ENCODE measurements around the gene MANEA.
"Not testable (repeated sequence)": the region's sequence is repeated elsewhere in the genome, so short reads cannot be mapped to it uniquely, and the experiment has no call there.

Gene MANEA, protein sequence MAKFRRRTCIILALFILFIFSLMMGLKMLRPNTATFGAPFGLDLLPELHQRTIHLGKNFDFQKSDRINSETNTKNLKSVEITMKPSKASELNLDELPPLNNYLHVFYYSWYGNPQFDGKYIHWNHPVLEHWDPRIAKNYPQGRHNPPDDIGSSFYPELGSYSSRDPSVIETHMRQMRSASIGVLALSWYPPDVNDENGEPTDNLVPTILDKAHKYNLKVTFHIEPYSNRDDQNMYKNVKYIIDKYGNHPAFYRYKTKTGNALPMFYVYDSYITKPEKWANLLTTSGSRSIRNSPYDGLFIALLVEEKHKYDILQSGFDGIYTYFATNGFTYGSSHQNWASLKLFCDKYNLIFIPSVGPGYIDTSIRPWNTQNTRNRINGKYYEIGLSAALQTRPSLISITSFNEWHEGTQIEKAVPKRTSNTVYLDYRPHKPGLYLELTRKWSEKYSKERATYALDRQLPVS

DNA sequence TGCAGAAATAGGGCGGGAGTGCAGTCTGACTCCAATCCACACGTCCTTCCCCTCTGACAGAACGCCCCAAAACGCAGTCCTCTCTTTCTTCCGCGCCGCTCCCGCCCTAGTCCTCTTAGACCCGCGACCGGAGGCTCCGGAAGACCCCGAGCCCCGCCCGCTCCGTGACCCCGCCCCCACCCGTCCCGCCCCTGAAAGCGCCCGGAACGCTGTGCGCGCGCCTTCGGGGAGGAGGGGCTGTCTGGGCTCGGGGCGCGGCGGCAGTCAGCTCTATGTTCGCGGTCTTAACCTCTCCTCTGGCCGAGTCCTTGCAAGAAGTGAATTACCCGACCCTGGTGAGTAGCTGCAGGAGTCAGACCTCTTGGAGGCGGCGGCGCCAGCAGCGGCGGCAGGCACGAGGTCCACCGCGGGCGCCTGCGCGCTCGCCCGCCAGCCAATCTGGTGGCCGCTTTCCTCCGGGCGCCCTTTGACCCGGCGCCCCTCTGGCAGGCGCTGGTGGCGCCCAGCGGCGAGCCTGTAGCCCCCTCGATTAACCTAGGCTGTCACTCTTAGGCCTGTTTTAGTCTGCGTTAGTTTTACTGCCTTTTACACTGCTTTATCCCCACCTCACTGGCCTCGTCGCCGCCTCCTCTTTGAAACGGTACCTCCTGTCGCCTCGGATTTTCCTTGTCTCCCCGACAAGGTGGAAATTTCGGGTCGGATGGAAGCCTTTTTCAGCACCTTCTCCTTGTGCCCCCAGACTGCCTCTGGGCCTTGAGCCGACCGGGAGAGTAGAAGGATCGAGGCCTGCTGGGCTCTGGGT, at the start of gene MANEA:
Gene MANEA (plus strand): TSS at position 232 of the 802 bp plus-strand sequence. CDS start 8,905 bp downstream, outside the sequence.
- DNase-seq (ENCODE audit: low read depth, low spot score) = peak; percentile 64

DNA sequence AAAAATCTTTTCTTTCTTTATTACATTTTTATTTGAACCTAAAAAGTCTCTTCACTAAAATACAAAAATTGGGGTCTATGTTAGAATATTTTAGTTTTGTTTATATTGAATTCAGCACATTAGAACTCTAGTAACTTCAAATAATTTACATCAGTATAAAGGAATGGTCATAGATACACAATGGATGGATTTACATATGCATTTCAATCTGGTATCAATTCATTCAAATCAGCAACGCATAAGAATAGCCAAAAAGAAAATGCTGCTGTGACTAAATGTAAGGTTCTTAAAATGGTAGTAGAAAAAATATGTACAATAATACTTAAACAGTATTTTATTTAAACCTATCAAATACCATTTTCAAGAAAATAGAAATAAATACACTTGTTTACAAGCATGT, 47.6 kb upstream of the MANEA start:
- no peak for DNase-seq (ENCODE audit: low read depth, low spot score)

DNA sequence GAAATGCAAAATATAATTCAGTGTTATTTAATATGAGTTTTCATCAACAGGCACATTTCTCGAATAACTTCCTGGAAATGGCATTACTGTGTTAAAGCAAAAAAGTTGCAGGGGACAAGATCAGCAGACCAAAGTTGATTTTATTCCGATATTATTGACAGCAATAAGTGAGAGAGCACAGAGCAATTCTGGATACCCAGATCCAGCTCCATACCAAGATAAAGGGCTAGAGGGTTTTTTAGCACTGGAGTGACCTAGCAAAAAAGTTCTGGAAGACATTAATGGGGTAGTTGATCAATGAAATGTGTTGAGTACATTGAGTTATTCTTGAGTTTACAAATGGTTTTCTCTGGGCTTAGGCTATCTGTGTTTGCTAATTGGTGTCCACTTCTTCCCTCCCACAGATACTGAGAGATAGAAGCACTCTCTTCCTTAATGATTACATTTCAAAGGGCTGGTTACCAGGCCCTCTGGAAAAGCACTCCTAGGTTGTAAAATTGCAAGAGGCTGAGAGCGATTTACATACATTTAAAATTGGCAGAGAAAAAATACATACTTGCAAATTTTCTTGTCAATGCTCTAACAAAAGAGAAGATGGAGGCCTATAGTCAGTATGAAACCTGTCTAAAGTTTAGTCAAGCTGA, 47.0 kb upstream of the MANEA start:
- no peak for DNase-seq (ENCODE audit: low read depth, low spot score)

DNA sequence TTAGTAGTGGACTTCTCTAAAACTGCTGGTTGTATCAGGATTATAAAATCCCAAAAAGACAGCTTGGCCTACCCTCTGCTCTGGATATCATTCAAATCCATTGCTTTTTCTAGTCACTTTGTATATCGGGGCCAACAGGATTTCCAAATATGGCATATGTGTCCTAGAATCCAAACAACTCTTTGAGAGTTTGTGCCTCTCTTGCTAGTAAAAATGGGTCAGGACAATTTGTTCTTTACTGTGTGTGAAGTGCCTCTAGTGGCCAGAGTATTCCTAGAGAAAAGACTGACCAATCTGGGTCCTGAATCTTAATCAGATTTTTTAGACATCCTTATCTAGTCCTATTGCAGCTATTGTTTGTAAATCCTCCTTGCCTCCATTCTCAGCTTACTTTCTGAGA, 33.5 kb upstream of the MANEA start:
- DNase-seq (ENCODE audit: low read depth, low spot score) = no peak

DNA sequence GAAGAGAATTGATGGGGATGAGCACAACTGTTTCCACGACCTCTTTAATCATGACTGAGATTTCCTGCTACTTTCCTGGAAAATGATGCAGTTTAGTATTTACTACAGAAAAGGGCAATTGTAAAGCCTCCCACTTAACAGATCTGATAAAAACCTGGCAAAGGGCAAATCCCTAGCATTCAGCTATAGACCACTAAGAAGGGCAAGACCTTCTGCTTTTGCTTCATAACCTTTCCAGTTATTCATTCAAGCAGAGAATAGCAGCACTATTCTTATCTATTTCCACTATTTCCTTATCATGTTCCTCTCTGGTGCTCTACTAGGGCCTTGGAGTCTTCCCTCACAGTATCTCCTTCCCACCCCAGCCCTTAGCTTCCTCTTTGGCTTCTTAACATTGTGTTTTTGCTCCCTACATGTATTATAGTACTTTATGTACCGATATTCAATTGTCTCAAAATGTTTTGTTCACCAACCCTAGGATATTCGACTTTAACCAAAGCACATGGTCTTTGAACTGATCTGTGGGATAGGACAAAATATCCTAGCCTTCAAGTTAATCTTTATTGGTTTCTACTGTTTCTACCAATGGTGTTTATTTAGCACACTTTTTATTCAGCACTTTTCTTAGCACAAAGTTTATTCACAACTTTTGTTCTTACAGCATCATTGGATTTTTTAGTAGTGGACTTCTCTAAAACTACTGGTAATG, 32.7 kb upstream of the MANEA start:
- no peak for DNase-seq (ENCODE audit: low read depth, low spot score)

DNA sequence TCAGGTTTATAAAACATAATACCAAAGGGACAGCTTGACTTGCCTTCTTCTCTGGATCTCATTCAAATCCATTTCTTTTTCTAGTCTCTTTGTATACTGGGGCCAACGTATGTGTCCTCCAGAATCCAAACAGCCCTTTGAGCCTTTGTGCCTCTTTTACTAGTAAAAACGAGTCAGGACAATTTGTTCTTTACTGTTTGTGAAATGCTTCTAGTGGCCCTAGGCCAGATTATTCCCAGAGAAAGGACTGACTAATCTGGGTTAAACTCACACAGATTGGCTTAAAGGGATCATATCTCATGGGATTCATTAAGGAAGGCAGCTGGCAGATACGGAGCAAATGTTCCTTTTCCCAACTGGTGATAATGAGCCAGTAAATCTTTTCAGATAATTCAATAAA, 32.1 kb upstream of the MANEA start:
- DNase-seq (ENCODE audit: low read depth, low spot score) = no peak

DNA sequence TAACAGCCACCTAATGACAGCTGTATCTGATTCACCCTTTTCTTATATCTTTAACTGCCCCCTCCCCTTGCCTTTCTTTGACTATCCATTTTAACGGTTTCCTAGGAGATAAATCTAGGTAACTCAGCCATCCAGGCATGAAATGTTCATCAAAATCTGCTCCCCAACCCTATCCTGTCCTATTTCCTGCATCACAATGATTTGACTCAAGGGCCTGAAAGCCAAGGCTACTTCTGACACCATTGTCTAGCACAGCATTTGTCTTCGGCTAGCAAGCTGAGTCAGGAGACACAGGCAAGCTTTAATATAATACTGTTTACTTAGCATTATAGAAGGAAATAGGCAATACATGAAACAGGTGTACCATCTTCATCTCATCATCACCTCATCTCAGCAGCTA, 31.6 kb upstream of the MANEA start:
- no peak for DNase-seq (ENCODE audit: low read depth, low spot score)

DNA sequence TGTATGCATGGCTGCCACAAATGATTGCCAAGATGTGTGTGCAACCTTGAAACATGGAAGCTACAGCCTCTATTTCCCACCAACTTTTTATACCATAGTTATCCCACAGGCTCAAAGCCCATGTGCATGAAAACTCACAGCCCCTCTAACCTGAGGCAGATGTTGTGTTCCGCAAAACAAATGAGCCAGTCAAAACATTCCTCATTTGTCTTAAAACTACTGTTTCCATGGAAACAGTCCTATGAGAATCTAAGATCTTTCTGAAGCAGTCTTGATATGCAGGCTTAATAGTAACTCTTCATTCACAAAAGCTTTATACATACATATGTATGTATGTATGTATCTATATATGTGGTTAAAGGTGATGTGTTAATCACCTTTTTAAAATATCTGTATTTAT, 31.2 kb upstream of the MANEA start:
- no peak for DNase-seq (ENCODE audit: low read depth, low spot score)

DNA sequence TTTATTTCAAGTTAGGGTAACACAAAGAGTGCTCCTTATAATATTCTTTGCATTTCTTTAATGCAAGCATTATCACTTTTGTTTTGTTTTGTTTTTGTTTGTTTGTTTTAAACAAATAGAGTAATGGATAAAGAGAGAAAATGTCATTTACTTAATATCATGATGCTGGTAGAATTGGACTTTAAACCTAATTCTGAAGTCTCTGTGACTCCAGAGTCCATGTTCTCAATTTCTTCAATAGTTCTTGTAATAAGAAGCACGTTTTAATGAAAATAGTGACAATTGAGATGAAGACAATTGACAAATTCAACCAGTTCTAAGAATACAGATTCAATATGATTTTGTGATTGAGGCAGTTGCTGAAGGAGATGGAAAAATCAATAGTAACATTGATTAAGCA, 30.3 kb upstream of the MANEA start:
- no peak for DNase-seq (ENCODE audit: low read depth, low spot score)

DNA sequence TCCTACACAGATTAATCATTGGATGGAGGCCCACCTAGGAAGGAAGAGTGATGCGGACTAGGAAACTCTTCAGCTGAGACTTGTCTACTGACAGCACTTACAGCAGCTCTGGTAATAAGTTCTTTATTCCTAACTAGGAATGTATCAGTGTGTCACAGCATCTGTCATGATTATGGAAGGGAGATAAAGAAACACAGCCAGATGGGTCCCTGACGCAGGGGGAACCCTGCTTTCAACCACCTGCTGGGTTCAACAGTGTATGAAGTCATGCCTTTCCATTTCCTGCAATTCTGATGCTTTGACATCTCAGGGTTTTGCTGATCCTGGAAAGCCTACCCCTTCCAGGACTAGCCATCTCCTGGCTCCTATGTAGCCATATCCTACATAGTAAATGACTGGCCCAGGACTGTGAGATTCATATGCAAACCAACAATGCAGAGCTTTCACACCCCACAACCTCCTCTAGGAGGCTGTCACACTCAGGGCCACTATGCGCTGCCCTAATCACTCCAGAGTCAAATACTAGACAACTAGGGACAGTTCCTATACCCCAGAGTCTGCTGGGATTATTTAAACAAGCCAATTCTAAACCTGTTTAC, 29.0 kb upstream of the MANEA start:
- DNase-seq (ENCODE audit: low read depth, low spot score) = no peak

DNA sequence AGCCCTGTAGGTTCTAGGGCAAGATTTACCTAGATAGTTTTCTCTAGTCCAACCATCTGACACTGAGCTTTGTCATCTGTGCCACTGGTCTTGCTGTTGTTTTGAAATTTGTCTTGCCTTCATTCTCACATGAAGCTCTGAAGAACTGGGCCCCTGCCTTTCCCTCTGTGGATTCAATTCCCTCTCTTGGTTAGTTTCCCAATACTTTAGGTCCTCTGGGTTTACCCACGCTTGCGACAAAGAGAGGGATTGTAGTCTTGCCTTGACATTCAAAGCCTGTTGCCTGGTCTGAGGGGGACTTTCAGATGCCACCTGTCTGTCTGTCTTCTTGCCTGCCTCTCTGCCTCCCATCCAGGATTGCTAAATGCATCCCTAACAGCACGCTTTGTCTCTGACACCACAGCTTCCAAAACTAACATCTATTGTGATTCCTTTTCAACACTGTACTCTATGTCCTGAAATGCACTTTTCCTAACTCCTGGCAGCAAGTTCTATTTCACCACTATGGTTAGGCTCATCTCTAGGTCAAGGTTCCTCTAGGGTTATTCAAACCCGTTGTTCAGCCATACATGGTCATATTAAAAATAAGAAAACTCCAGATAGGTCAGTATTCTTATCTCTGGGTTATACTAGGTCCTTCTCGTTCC, 25.5 kb upstream of the MANEA start:
- DNase-seq (ENCODE audit: low read depth, low spot score) = no peak

DNA sequence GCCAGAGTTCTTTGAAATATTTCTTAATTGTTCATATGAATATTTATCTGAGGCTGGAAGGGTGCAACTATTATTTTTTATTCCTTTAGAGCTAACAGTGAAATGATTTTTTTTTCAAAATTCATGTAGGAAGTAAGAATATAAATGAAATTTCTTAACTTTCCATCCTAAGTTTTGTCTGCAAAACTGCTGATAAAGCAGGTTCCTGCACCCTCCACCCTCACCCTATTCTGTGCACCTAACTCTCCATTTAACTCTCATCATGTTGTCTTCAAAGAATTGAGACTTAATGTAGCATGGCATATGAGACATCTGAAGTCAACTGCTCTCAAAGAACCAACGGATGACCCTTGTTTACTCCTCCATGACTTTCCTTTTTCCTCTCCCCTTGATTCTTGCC, 23.5 kb upstream of the MANEA start:
- no peak for DNase-seq (ENCODE audit: low read depth, low spot score)

DNA sequence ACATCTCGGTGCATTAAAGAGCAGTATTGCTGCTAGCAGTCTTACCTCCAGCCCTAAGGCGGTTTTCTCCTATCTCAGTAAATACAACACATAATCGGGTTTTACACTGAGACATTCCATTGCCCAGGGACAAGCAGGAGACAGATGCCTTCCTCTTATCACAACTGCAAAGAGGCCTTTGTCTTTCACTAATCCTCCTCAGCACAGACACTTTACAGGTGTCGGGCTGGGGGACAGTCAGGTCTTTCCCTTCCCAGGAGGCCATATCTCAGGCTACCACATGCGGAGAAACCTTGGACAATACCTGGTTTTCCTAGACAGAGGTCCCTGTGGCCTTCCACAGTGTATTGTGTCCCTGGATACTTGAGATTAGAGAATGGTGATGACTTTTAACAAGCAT, 16.4 kb upstream of the MANEA start:
- DNase-seq (ENCODE audit: low read depth, low spot score) = not testable (repeated sequence)

DNA sequence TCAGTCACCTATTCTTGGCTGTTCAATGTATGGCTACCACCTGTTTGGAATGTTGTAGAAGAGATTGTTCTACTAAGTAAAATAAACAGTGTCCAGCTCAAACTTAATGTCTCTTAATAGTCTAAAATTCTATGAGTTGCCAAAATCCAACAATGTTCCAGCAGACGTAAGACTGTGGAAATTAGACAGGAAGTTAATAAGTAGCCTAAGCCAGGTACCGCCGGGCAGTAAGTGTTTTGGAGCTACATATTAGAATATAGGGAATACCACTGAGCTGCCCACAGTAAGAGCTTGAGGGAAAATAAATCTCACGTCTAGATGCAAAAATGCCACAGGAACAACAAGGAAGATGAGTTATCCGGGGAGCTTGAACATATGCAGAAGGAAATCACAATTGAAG, 7.8 kb upstream of the MANEA start:
- no peak for DNase-seq (ENCODE audit: low read depth, low spot score)

DNA sequence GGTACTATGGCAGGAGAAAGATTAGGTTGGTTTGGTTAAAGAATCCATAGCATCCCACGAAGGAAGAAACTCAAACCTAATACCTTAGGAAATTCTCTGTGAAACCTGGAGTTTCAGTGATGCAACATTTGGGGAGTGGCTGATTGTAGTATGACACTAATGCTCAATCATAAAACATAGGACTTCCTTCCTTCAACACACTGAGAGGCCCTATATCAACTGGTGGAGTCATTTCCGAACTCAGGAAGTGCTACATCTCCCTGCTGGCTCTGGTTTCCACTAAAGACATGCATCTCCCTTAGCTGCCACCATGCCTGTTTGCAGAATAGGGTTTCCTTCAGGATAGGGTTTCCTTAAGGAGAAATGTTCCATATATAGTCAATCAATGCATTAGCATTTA, 5.2 kb upstream of the MANEA start:
- no peak for DNase-seq (ENCODE audit: low read depth, low spot score)

DNA sequence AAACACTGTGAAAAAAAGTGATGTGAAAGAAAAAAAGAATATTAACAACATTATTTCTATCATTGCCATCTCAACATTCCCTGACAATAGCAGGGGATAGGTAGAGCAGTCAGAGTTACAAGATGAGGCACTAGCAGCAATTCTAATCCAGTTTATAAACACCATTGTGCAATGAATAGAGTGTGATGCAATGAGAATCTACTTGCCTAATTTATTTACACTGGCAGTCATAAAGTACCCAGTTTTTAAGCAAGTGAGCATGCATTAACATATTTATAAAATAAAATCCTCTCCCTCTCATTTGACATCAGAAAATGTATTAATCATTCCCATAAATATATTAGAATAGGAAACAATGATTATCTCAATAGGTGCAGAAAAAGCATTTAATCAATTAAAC, 2.5 kb upstream of the MANEA start:
- DNase-seq (ENCODE audit: low read depth, low spot score) = no peak

DNA sequence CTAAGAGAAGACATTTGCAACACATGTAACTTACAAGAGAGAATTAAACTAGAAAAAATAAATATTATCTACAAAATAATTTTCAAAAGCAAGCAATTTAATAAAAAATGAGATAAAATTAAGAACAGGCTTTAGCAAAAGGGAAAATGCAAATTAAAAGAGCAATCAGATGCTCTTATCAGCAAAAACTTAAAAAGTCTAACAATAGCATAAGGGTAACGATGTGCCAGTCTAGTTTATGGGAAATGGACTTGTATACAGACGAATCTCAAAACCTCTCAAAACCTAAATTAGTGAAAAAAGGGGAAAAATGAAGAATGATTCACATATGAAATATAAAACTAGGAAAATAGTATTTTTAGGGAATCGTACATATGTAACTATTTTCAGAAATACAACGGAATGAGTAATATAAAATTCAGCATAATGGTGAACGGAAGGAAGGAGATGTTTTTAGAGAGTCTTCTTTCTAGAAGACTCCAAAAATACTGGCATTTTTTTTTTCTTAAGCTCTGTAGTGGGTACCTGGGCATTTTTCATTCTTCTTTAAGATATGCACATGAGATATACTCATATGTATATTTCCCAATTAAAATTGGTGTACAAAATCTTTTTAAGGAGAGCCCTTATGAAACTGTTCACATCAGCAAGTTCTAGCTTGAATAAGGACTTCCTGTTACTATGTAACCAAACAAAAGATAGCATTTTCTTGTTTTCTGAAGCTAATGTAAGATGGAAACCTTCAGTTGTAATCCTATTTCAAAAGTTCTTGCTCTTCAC, 927 bp upstream of the MANEA start:
- no peak for DNase-seq (ENCODE audit: low read depth, low spot score)

DNA sequence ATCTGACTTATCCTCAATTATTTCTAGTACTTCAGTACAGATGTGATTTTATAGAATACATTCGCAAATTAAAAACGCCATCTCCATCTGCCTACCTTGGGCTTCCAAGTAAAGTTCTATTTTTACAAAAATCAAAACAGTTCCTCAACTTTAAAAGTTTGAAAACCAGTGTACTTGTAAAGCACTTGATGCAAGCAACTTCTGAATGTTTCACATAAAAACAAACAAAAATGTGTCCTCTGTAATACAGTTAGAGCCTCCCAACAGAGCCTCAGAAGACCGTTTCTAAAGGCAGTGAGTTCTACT, 384 bp upstream of the MANEA start:
- no peak for DNase-seq (ENCODE audit: low read depth, low spot score)

DNA sequence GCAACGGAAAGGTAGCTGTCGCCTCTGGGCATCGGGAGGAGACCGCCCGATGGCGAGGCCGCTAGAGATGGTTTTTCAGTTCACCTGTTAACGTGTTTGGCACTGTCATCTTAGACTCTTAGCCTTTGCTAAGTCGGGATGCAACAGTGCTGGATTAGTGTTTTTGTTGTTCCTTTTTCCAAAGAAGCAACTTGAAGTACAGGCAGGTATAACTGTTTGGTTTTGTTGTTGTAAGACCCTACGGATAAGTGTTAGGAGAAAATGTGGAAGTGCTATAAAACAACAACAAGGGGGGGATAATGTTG, 723 bp downstream of the MANEA start:
- no peak for DNase-seq (ENCODE audit: low read depth, low spot score)

DNA sequence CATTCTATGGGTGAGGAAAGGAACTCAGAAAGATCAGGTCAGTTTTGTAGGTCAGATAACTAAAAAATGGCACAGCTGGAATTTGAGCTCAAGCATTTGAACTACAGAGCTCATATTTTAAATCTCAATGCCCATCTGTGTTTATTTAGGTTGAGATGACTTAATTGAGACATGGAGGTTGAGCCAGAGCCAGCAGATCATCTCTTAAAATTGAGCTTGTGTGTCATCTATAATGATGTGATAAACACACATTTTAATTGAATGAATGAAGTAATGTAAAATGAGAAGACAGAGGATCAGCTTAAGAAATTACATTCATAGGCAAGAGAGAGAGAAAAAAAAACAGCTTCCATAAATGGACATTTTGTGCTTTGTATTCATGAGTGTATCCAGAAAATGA, 3.7 kb downstream of the MANEA start:
- no peak for DNase-seq (ENCODE audit: low read depth, low spot score)

DNA sequence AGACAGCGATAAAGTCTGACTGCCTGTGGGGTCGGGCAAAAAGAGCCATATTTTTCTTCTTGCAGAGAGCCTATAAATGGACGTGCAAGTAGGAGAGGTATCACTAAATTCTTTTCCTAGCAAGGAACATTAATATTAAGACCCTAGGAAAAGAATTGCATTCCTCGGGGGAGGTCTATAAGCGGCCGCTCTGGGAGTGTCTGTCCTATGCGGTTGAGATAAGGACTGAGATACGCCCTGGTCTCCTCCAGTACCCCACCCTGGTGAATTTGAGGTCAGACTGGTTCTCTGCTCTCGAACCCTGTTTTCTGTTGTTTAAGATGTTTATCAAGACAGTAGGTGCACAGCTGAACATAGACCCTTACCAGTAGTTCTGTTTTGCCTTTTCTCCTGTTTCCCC, 6.9 kb downstream of the MANEA start:
- not testable (repeated sequence) for DNase-seq (ENCODE audit: low read depth, low spot score)
